Chondrocyte (in vitro differentiated cells): ENCODE data around the gene SMG5. TPM values are rescaled to one million over a fixed set of nuclear protein-coding genes. Genes with fewer than 3 reads are reported as not detected.

Source experiments
- DNase-seq: peaks from one replicate; pipeline ENCODE4 v3.0.0; 2021; ENCODE audit warnings: mixed read lengths, low spot score
- H3K27ac Mint-ChIP-seq: one replicate; pipeline ENCODE4 v1.8.0; 2021; ENCODE audit warnings: mild to moderate bottlenecking, moderate library complexity, mixed read lengths; ENCODE audit not compliant: unreplicated experiment
- H3K27me3 Mint-ChIP-seq: 2 replicates; pipeline ENCODE4 v1.8.0; 2021; ENCODE audit warnings: low read depth, mixed read lengths
- H3K36me3 Mint-ChIP-seq: 2 replicates; pipeline ENCODE4 v1.8.0; 2021; ENCODE audit warnings: low read depth, mixed read lengths
- H3K4me1 Mint-ChIP-seq: 2 replicates; pipeline ENCODE4 v1.8.0; 2021; ENCODE audit warnings: low read depth, mild to moderate bottlenecking, mixed read lengths
- H3K4me3 Mint-ChIP-seq: one replicate; pipeline ENCODE4 v1.8.0; 2021; ENCODE audit warnings: mild to moderate bottlenecking, moderate library complexity, mixed read lengths; ENCODE audit not compliant: unreplicated experiment
- H3K9me3 Mint-ChIP-seq: 2 replicates; pipeline ENCODE4 v1.8.0; 2021; ENCODE audit warnings: low read depth, mixed read lengths
- CTCF ChIP-seq: fragments of 200-600 bp; sonication (generic); IDR thresholded peaks from 2 replicates; pipeline ENCODE4 v1.5.0; 2021; ENCODE audit warnings: antibody characterized with exemption, mild to moderate bottlenecking, moderate library complexity
- total RNA-seq: library from RNA; stranded (reverse); gene quantifications from 3 replicates; pipeline ENCODE4 v1.2.1, GENCODE V29; 2021

SMG5 gene
- total RNA-seq, 1 donor from 2014 or later: 73.5 TPM

DNA sequence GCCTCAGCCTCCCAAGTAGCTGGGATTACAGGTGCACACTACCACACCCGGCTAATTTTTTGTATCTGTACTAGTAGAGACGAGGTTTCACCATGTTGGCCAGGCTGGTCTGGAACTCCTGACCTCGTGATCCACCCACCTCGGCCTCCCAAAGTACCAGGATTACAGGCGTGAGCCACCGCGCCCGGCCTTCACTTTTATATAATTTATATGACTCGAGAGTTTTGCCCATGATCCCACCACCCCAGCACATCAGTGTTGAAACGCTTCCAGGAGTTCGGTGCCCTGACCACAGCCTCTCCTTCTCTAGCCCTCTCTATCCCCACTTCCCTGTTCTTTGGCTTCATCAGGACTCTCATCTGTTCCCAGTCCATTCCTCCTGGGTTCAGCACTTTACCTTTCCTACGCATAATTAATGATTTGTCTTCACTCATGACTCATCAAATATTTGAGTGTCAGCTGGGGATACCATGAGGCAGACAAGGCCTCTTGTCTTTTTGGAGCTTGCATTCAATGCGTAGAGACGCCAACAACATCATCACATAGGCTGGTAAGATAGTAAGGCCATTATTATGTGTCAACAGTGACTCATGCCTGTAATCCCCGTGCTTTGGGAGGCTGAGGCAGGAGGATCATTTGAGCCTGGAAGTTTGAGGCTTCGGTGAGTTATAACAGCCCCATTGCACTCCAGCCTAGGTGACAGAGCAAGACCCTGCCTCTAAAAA lies 68.4 kb downstream of the SMG5 start:
- Mint-ChIP-seq H3K9me3 (no peaks in the 10 kb centered on the region), H3K27me3 (no peaks in the 10 kb centered on the region), H3K4me3 (peak overlapping the region; percentile 91), H3K4me1 (peaks cover 20% of the 10 kb centered on the region), H3K27ac (peak overlapping the region; percentile 88), H3K36me3 (peaks cover 5% of the 10 kb centered on the region)
- no peak for DNase-seq
- no peak for TF ChIP-seq CTCF

DNA sequence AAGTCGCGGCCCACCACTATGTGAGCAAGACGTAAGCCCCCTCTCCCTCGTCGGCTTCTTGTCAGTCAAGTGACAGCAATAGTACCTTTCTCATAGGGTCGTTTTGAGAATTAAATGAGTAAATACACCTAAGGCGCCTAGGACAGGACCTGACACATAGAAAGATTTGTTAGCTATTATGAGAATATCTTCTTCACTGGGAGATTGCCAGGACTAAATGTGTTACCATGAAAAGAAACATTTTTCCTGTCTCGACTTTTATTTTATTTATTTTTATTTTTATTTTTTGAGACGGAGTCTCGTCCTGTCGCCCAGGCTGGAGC lies 69.0 kb downstream of the SMG5 start:
- Mint-ChIP-seq H3K27ac (peak overlapping the region; percentile 98), H3K27me3 (no peaks in the 10 kb centered on the region), H3K4me1 (peaks cover 20% of the 10 kb centered on the region), H3K4me3 (peak overlapping the region; percentile 91), H3K9me3 (no peaks in the 10 kb centered on the region), H3K36me3 (peaks cover 5% of the 10 kb centered on the region)
- no peak for DNase-seq
- no peak for TF ChIP-seq CTCF

GRCh38 chr1:156212833-156213643 lies 69.6 kb downstream of the SMG5 start, which contains the start of gene PMF1:
TSS of gene PMF1 (plus strand) at chr1:156213007. CDS start at chr1:156213016, 9 bp downstream.
- Mint-ChIP-seq H3K27ac (peak within 1 kb of the TSS; percentile 98), H3K4me1 (peaks cover 20% of the 10 kb centered on the region), H3K4me3 (peak within 1 kb of the TSS; percentile 91), H3K36me3 (peaks cover 5% of the 10 kb centered on the region), H3K9me3 (no peaks in the 10 kb centered on the region), H3K27me3 (no peaks in the 10 kb centered on the region)
- peak; percentile 98 for DNase-seq
- TF ChIP-seq CTCF: no peak

- H3K4me1 Mint-ChIP-seq: peaks cover 17% of the 10 kb centered on the region
- no peaks in the 10 kb centered on the region for H3K9me3 Mint-ChIP-seq
- H3K4me3 Mint-ChIP-seq: peak overlapping the region; percentile 91
- H3K36me3 Mint-ChIP-seq: peaks cover 5% of the 10 kb centered on the region
- no peaks in the 10 kb centered on the region for H3K27me3 Mint-ChIP-seq
- peak overlapping the region; percentile 98 for H3K27ac Mint-ChIP-seq
- TF ChIP-seq CTCF: no peak
- DNase-seq: no peak
Observed at GRCh38 chr1:156212130-156212529, 70.5 kb downstream of the SMG5 start.

GRCh38 chr1:156211243-156211642 lies 71.4 kb downstream of the SMG5 start:
- Mint-ChIP-seq H3K4me3 (no peak overlapping the region), H3K4me1 (peaks cover 17% of the 10 kb centered on the region), H3K27ac (no peak overlapping the region), H3K27me3 (no peaks in the 10 kb centered on the region), H3K36me3 (peaks cover 5% of the 10 kb centered on the region), H3K9me3 (no peaks in the 10 kb centered on the region)
- no peak for DNase-seq
- TF ChIP-seq CTCF: no peak
